DMS53 treated with DMSO at 0.1 percent for 48 hours (cell line): Measurements from ENCODE around the gene HPD.

Experiments used
- DNase-seq: peaks from one replicate; lab custom pipeline; 2025; ENCODE audit not compliant: unreplicated experiment; lab: John Stamatoyannopoulos, UW

The HPD gene

DNA sequence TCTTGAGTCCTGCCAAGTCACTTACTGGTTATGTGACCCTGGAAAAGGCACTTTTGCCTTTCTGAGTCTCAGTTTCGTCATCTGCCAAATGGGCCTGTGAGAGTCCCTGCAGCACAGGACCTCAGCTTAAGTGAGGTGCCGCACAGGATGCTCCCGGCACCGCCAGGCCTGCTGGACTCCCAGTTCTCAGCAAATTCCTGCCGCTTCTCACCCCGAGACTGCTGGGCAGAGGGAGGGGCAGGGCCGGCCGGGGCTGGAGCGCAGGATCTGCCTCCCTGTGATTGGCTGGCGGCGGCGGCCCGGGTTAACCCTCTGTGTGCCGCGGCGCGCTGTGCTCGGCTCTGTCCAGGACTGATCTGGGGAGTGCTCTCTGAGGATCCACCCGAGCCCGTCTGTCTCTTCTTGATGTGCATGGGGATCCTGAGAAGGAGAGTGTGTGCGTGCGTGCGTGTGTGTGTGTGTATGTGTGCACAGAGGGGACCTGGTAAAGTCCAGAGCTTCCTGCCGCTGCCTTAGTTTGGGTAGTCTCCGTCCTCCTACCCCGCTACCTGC is 46.3 kb downstream of the HPD start:
- DNase-seq = no peak

DNA sequence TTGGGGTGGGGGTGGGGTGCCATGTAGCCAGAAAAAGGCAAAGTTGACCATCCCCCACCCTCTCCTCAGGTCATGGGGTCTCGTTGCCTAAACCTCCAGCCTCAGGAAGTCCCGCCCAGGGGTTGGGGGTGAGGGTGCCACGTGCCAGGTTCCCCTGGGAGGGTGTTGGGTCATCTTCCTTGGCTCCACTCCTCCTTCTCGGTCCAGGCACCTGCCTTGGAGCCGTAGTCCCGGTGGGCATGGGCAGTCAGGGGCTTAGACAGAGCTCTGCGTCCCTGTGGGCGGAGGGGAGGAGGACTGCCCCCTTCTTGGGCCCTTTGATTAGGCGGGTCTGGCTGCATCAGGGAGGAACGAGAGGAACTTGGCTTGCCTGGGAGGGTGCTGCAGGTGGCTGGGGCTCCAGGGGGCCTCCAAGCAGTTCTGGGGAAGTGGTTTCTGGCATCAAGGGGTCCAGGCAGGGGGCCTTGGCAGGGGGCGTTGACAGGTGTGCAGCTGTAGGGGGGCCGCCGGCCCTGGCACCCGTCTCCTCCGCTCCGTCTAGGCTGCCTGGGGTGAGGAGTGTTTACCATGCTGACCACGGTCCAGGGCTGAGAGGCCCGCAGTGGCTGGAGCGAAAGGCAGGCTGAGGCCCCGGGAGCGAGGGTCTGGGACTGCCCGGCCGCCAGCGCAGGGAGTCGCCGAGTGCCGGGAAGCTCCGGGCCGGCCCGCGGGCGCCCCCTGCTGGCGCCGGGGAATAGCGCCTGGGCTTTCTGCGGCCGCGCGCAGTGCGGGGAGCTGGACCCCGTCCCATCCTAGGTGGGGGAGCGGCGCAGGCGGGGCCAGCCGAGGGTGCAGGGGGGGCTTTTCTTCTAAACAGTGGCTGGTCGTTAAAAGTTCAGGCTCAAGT is 47.0 kb downstream of the HPD start:
- peak; percentile 64 for DNase-seq

DNA sequence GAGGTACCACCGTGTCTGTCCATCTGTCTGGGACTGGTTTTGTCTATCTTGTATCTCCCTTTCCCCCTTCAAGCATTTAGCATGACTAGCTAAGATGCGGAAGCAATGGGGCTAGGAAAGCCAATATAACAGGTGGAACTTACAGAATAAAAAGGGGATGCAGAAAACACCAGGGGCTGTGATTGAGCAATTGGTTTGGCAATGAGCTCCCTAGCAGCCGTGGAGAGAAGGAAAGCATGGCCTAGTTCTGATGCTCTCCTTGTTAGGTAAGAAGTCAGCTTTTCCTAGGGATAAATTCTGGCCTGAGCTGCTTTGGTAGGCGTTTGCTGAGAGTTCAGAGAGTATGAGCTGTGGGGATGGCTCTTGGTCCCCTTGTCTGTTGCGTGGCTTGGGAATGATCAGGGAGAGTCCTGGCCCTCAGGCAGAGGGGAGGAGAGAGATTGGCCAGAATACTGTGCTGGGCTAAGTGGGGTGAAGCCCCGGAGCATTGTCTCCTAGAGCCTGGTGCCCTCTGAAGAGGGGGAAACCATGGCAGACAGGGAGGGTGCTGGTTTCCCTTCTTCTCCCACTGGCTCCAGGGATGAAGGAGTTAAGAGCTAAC is 47.7 kb downstream of the HPD start:
- DNase-seq = no peak

DNA sequence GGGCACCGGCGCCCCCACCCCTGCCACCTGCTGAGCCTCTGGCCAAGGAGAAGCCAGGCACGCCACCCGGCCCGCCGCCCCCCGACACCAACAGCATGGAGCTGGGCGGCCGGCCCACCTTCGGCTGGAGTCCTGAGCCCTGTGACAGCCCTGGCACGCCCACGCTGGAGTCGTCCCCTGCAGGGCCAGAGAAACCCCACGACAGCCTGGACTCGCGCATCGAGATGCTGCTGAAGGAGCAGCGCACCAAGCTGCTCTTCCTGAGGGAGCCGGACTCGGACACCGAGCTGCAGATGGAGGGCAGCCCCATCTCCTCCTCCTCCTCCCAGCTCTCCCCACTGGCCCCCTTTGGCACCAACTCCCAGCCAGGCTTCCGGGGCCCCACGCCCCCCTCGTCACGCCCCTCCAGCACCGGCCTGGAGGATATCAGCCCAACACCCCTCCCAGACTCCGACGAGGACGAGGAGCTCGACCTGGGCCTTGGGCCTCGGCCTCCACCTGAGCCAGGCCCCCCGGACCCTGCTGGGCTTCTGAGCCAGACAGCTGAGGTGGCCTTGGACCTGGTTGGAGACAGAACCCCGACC is 48.3 kb downstream of the HPD start:
- no peak for DNase-seq

DNA sequence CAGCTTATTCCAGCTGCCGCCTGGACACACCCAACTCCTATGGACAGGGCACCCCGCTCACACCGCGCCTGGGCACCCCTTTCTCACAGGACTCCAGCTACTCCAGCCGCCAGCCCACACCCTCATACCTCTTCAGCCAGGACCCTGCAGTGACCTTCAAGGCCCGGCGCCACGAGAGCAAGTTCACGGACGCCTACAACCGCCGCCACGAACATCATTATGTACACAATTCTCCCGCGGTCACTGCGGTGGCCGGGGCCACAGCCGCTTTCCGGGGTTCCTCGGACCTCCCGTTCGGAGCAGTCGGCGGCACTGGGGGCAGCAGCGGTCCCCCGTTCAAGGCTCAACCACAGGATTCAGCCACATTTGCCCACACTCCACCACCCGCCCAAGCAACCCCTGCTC is 48.9 kb downstream of the HPD start:
- DNase-seq = no peak

DNA sequence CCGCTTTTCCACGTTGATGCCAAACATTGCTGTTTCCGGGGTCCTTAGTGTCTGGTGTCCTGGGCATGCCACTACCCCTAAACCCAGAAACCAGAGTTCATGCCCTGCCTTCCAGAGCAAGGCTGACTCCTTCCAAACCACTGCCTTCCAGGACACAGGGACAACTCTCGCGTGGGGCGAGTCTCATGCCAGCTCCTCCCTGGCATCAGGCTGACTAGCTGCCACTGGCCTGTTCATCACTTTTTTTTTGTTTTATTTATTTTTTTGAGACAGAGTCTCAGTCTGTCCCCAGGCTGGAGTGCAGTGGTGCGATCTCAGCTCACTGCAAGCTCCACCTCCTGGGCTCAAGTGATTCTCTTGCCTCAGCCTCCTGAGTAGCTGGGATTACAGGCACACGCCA is 50.0 kb downstream of the HPD start:
- DNase-seq = no peak

DNA sequence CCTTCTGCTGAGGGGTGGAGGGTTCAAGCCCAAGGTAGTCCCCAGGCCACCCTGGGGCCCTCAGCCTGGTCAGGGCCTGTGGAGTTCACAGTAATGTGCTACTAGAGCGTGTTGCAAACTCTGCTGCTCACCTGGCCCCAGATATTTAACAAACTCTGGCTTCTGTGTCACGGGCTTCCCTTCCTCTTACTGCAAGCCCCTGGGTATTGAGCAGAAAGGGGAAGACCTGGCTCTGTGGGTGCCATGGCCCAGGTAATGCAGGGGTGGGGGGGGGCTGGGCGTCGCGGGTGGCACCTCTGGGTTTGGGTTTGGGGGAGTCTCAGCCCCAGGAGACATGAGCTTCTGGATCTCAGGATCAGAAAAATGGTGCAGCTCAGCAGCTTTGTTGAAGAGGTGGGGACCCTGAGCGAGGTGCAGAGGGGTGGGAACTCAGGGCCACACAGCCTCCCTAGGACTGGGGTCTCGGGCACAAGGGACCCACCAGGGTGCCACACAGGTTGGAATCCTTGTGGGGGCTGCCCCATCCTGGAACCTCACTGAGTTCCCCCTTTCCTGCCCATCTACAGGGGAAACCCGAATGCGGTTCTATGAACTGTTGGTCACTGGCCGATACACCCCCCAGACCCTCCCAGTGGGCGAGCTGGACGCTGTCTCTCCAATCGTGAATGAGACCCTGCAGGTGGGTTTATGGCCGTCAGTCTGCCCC is 50.9 kb downstream of the HPD start:
- DNase-seq = no peak

DNA sequence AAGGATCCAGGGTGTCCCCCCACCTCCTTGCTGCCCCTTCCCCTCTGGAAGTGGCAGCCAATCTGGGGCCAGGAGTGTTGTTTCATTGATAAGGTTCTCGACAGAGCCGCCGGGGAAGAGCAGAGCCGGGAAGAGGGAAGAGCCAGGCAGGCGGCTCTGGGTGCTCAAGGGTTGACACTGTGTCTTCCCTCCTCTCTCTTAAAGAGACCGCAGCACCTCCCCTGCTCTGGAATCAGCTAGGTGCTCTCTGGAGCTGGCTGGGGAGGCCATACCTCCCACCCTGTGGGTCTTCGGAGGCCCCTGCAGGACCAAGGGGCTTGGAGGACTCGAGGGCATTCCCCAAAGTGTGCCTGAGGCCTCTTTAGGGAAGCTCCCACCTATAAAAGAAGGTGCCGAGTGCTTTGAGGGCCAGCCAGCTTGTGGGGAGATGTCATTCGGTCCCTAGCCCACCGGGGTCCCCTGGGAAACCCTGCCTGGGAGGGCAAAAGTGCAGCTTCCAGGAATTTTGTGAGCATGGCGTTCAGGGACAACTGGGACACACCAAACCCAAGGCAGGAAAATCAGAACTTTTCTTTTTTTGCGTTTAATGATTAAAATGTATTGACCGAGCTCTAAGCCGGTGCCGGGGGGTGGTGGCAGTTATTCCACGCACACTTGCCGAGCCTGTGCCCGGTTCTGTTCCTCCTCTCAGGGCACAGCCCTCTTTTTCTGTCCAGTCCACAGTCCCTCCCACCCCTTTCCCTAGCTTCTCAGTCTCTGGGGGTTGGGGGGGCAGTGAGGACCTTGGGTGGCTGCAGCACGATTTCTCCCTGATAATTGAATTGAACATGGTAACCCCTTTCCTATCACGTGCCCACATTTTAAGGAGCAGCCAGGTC is 51.9 kb downstream of the HPD start:
- no peak for DNase-seq

DNA sequence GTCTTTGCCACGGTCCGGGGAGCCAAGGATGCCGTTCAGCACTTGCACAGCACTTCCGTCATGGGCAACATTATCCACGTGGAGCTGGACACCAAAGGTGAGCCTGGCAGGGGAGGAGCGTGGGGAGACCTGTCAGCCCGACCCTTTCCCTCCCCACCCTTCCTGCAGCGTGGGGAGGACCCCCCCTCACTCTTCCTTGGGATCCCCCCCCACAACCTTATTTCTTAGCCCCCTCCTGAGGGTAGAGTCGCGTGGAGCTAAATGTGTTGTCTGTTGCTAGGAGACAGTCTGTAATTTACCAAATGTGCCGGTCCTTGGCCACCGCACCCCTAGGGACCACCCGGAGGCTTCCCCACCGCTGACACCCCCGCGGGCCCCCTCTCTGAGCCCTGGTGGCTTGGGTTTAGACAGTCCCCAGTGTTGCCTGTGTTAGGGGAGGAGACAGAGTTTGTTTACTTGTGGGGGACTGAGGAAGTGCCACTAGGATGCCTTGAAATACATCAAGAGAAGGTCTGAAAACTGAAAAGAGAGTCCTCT is 52.6 kb downstream of the HPD start:
- DNase-seq = no peak

DNA sequence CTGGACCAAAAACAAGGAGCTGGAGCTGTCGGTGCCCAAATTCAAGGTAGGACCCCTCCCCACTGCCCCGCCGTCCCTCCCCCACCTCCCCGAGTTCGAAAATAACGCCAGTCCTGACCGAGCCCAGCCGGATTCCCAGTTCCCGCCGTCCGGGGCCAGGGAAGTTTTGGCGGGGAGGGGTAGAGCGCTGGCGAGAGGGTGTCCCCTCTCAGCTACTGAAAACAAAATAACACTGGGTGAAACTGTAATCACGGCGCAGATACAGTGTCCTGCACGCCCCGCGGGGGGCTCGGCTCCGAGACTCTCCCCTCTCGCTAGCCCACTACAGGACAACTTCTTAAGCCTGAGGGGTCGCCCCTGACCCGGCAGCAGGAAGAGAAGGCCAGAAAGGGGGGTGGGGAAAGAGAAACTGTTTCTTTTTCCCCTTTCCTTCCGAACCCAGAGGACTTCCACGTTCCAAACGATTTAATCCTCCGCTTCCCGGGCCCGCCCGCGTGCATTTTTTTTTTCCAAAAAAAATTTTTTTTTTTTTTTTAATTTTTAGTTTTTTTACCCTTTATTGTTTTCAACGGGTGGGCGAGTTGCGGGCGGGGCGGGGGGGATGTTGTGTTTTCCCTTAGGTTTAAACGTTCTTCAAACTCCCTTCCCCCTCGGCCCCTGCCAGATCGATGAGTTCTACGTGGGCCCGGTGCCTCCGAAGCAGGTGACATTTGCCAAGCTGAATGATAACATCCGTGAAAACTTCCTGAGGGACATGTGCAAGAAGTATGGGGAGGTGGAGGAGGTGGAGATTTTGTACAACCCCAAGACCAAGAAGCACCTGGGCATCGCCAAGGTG is 53.3 kb downstream of the HPD start:
- DNase-seq = no peak

DNA sequence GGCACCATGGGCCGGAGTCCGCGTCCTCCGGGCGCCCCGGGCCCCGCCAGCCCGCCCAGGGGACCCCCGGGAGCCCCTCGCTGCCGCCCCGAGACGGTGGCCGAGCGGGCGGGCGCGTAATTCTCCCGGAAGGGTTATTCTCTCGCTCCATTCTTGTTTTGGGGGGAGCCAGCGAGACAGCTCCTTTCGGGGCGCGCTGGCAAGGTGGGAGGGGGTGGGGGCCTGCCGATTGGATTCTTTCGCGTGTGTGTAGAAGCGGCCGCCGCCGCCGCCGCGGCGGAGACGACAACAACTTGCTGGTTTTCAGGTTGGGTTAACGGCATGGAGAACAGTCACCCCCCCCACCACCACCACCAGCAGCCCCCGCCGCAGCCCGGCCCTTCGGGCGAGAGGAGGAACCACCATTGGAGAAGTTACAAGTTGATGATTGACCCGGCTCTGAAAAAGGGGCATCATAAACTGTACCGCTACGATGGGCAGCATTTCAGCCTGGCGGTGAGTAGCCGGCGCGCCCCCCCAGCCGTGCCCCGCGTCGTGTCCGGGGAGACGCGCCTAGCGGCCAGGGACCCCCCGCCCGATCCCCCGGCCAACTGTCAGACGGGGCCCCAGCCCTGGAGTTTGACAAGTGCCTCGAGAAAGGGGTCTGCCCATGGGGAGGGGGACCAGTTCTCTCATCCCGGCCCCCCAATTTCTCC is 54.1 kb downstream of the HPD start:
- DNase-seq = no peak

DNA sequence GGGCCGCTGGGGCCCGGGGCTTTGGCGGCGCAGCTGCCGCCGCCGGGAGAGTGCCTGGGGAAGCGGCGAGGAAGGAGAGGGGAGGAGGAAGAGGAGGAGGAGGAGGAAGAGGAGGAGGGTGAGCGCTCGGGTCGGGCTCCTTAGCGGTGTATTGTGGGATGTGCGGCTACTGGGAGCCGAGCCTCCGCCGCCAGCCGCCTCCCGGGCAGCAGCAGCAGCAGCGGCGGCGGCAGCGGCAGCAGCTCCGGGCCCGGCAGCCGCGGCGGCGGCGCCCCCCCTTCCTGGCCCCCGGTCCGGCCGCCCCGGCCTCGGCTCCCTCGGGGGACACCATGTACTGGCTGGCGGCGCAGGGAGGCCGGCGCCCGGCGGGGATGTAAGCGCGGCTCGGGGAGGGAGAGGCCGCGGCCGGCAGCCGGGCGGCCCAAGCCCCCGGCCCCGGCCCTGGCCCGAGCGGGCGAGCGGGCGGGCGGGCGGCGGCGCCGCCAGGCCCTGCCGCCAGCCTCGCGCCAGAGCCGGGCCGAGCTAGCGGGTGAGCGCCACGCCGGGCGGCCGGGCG is 54.7 kb downstream of the HPD start, which contains the start of gene SETD1B:
TSS of gene SETD1B (plus strand) at position 149 of the 556 bp plus-strand sequence. CDS start 729 bp downstream, outside the sequence.
- no peak for DNase-seq

DNA sequence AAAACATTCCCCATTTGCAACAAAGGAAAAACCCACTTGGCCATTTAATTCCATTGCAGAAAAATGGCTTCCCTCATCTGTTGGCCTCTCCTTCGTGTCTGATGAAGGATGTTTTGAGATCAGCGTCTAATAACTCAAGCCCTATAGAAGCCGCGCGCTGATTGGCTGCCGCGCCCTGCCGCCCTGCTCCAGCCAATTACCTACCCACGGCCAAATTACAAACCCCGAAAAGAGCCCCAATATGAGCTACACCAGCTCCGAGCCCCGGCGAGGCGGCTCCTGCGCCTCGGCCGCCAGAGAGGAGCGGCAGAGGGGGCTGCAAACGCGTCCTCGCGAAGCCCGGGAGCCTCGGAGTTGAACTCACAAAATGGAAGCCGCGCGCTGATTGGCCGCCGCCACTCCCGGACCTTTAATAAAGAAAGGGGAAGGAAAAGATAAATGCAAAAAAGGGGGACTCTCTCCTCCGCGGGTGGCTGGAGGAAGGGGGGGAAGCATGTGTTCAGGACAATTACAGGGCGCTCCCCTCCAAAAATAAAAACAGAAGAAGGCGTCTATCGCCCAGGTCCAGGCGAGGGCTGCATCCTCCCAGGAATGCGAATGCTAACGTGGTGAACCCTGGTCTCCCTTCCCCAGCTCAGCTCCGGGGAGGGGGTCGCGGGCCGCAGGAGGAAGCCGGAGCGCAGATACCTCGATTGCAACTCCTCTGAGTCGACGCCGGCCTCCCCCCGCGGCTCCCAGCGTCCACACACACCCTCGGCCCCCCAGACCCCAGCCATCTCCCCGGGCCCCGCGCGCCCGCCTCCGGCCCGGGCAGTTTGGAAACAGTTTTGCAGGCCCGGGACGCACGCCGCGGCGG is 55.6 kb downstream of the HPD start:
- peak; percentile 84 for DNase-seq

DNA sequence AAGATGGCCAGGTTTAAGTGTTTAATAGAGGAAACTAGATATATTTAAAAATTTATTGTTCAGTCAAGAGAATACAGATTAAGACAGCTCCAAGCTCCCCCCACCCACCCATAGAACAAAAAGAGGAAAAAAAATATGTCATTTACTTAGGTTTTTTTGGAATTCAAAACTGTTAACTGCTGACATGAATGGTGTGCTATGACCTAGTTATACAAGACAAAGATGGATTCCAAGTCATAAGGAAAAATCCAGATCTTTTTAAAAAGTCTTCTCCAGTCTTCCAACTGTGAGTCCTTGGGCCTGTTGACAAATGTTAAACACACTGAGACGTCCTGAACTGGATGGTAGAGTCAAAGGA is 56.2 kb downstream of the HPD start:
- DNase-seq = no peak

DNA sequence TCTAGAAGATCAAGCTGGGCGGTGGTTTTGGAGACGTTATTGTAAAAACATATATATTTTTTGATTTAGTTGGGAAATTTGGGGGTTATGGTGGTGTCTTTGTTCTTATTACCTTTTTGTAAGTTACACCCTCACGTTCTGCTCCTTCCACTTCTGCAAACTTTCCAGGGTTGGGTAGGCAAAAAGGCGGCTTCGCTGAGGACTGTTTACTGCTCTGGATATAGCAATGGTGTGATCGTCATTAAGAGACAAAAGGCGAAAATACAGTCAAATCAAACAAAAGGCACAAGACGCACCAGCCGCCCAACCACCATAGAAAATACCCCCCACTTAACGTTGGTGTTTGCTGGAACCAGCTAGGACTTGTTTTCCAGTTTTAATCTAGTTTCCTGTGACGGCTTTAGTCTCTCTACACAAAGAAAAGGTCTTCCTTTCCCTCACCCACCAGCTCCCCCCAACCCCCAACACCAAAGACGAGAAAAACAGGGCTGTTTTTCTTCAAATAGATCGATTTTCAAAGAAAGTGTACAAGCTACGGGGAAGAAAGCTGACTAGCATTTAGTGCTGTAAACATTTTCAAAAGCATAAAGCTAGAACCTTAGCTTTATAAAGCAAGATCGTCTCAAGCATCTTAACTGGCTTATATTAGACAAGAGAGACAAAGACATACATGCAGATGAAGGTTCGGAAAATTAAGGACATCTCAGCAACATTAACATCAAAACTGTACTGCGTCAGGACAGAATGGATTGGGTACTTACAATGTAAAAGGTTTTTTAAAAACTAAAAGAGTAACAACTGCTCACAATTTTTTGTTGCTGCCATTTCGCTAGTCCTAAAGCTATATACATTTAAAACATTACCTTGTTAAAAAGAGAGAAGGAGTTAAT is 56.8 kb downstream of the HPD start:
- DNase-seq = peak; percentile 57
